ENCODE measurements around the gene RIPK3. TPM values are rescaled to one million over a fixed set of nuclear protein-coding genes. Genes with fewer than 3 reads are reported as not detected.
"Not testable (repeated sequence)": the region's sequence is repeated elsewhere in the genome, so short reads cannot be mapped to it uniquely, and the experiment has no call there.

Gene RIPK3
- total RNA-seq, 1 donor from 2014 or later, result 0.68 TPM

- ATAC-seq (no peak), DNase-seq (ENCODE audit: low spot score) (no peak)
Measured at GRCh38 chr14:24369907-24370687, 30.3 kb upstream of the RIPK3 start.

GRCh38 chr14:24369463-24369862 is 29.7 kb upstream of the RIPK3 start:
- no peak for DNase-seq (ENCODE audit: low spot score)

GRCh38 chr14:24368562-24369252 is 28.9 kb upstream of the RIPK3 start:
- ATAC-seq (no peak), DNase-seq (ENCODE audit: low spot score) (no peak)

More at GRCh38 chr14:24369463-24369862, 29.7 kb upstream of the RIPK3 start:
- no peak for ATAC-seq

GRCh38 chr14:24368212-24368561 is 28.4 kb upstream of the RIPK3 start:
- DNase-seq (ENCODE audit: low spot score) (no peak), ATAC-seq (no peak)

GRCh38 chr14:24367514-24368211 is 27.9 kb upstream of the RIPK3 start, which contains the start of gene NFATC4:
Gene NFATC4, plus strand, starts transcription at chr14:24368184. Its CDS starts 157 bp downstream, at chr14:24368341.
- ATAC-seq (peak; percentile 4), DNase-seq (ENCODE audit: low spot score) (no peak)

- ATAC-seq (peak; percentile 49), DNase-seq (ENCODE audit: low spot score) (peak; percentile 55)
Measured at GRCh38 chr14:24366721-24367513, 27.1 kb upstream of the RIPK3 start.

- ATAC-seq (no peak), DNase-seq (ENCODE audit: low spot score) (no peak)
Measured at GRCh38 chr14:24366413-24366720, 26.6 kb upstream of the RIPK3 start.

GRCh38 chr14:24365600-24366412 is 26.0 kb upstream of the RIPK3 start:
- DNase-seq (ENCODE audit: low spot score) (peak; percentile 79), ATAC-seq (peak; percentile 93)

- no peak for DNase-seq (ENCODE audit: low spot score)
- no peak for ATAC-seq
Measured at GRCh38 chr14:24364841-24365240, 25.1 kb upstream of the RIPK3 start.

- ATAC-seq, result no peak
- no peak for DNase-seq (ENCODE audit: low spot score)
Measured at GRCh38 chr14:24363401-24363800, 23.6 kb upstream of the RIPK3 start.

- DNase-seq (ENCODE audit: low spot score) (no peak), ATAC-seq (no peak)
Measured at GRCh38 chr14:24362241-24362960, 22.6 kb upstream of the RIPK3 start.

- DNase-seq (ENCODE audit: low spot score) (no peak), ATAC-seq (no peak)
Measured at GRCh38 chr14:24361326-24361725, 21.5 kb upstream of the RIPK3 start.

GRCh38 chr14:24360281-24360680 is 20.5 kb upstream of the RIPK3 start:
- ATAC-seq (no peak), DNase-seq (ENCODE audit: low spot score) (no peak)

GRCh38 chr14:24356208-24356607 is 16.4 kb upstream of the RIPK3 start:
- ATAC-seq, result no peak

GRCh38 chr14:24355009-24355408 is 15.2 kb upstream of the RIPK3 start:
- peak; percentile 32 for ATAC-seq
- DNase-seq (ENCODE audit: low spot score), result no peak

More at GRCh38 chr14:24356208-24356607, 16.4 kb upstream of the RIPK3 start:
- no peak for DNase-seq (ENCODE audit: low spot score)

GRCh38 chr14:24354482-24354825 is 14.7 kb upstream of the RIPK3 start:
- not testable (repeated sequence) for ATAC-seq; DNase-seq (ENCODE audit: low spot score)

- ATAC-seq (peak; percentile 71), DNase-seq (ENCODE audit: low spot score) (no peak)
Measured at GRCh38 chr14:24353559-24354481, 14.0 kb upstream of the RIPK3 start.

GRCh38 chr14:24351517-24351916 is 11.7 kb upstream of the RIPK3 start:
- DNase-seq (ENCODE audit: low spot score) (no peak), ATAC-seq (peak; percentile 47)

Data from left lobe of liver (tissue), 2 donors.